HL-60/S4 treated with phorbol 12-myristate 13-acetate at 8.2 ng/mL for 4 days and 3 days (cell line): Measurements from ENCODE around the gene METRNL.
"Not testable (repeated sequence)": the region's sequence is repeated elsewhere in the genome, so short reads cannot be mapped to it uniquely, and the experiment has no call there.

Experiments
- in situ Hi-C: fragments of 300-500 bp; cut with MboI; formaldehyde crosslinking; loops from 2 replicates; pipeline ENCODE4 v1.15.0; 2022; ENCODE audit warnings: low sequenced_read_pairs

The METRNL gene

GRCh38 chr17:83133302-83134121 lies 54.1 kb downstream of the METRNL start:
- in situ Hi-C loops: no loop called here

GRCh38 chr17:83134456-83134855 lies 55.0 kb downstream of the METRNL start:
- in situ Hi-C loops: not testable (repeated sequence)

GRCh38 chr17:83135692-83136091 lies 56.3 kb downstream of the METRNL start:
- in situ Hi-C loops: no loop called here

- in situ Hi-C loops: no loop called here
Observed at GRCh38 chr17:83136156-83136555, 56.7 kb downstream of the METRNL start.

- in situ Hi-C loops: no loop called here
Observed at GRCh38 chr17:83136931-83137330, 57.5 kb downstream of the METRNL start.

- in situ Hi-C loops: no loop called here
Observed at GRCh38 chr17:83137523-83137922, 58.1 kb downstream of the METRNL start.

GRCh38 chr17:83138820-83139219 lies 59.4 kb downstream of the METRNL start:
- in situ Hi-C loops: no loop called here

GRCh38 chr17:83139541-83140248 lies 60.3 kb downstream of the METRNL start:
- in situ Hi-C loops: not testable (repeated sequence)

- in situ Hi-C loops: not testable (repeated sequence)
Observed at GRCh38 chr17:83140249-83140566, 60.8 kb downstream of the METRNL start.

- in situ Hi-C loops: no loop called here
Observed at GRCh38 chr17:83142619-83143018, 63.2 kb downstream of the METRNL start.

GRCh38 chr17:83143817-83144231 lies 64.4 kb downstream of the METRNL start:
- in situ Hi-C loops: no loop called here
